Bronchial epithelial cell (primary cell): ENCODE results near the gene NOS3. TPM values are rescaled to one million over a fixed set of nuclear protein-coding genes. Genes with fewer than 3 reads are reported as not detected.

Experiments
- DNase-seq: peaks from one replicate; pipeline ENCODE4 v3.0.0-alpha.2; 2010; ENCODE audit warnings: low read depth
- FAIRE-seq: peaks from 2 replicates; lab custom pipeline; 2011; peaks lifted over from hg19 to GRCh38; lab: Jason Lieb, UNC
- H3K27me3 ChIP-seq: 2 replicates; pipeline ENCODE4 v1.5.1; 2011; ENCODE audit warnings: low read length; ENCODE audit not compliant: control insufficient read depth, insufficient read depth
- H3K36me3 ChIP-seq: 2 replicates; pipeline ENCODE4 v1.5.1; 2011; ENCODE audit warnings: low read length; ENCODE audit not compliant: control insufficient read depth, insufficient read depth
- H3K4me3 ChIP-seq: 2 replicates; pipeline ENCODE4 v1.5.1; 2011; ENCODE audit warnings: mild to moderate bottlenecking, low read depth, low read length, control low read depth
- total RNA-seq: library from RNA; depleted of rRNA; stranded (reverse); fragments of >200 nt; gene quantifications from 2 replicates; pipeline ENCODE4 v1.2.1, GENCODE V29; 2014
- TF ChIP-seq, protein P1 (sequence below): IDR thresholded peaks from 2 replicates; pipeline ENCODE4 v1.5.1; 2011; ENCODE audit warnings: mild to moderate bottlenecking, moderate library complexity, low read length, control low read depth, inconsistent platforms; ENCODE audit not compliant: insufficient read depth, severe bottlenecking

Gene NOS3
- total RNA-seq, 1 donor from 2014 or later = under 0.01 TPM

DNA sequence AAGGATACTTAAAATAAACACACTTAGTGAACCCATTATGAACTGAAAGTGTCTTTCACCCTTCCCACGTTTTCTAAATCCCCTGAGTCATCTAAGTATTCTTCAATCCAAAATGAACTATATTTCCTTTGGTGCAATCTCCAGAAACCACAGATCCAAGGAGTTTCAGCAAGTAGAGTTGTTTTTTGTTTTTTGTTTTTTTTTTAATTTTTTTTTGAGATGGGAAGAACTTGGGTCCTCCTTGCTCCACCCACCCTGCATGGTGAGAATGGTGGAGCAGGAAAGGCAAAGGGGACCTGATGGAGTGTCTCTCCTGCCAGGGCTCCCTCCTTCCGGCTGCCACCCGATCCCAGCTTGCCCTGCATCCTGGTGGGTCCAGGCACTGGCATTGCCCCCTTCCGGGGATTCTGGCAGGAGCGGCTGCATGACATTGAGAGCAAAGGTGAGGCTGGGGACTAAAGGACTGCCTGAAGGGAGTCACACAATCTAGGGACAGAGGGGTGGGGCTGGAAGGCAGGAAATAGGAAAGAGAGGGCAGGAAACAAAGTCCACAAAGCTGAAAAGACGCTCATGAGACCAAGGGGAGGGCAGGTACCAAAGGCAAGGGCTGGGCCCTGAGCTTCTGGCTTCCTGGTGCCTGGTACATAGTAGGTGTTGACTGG, 21.3 kb downstream of the NOS3 start:
- no peak for FAIRE-seq
- no peak for DNase-seq
- TF ChIP-seq, protein P1, sequence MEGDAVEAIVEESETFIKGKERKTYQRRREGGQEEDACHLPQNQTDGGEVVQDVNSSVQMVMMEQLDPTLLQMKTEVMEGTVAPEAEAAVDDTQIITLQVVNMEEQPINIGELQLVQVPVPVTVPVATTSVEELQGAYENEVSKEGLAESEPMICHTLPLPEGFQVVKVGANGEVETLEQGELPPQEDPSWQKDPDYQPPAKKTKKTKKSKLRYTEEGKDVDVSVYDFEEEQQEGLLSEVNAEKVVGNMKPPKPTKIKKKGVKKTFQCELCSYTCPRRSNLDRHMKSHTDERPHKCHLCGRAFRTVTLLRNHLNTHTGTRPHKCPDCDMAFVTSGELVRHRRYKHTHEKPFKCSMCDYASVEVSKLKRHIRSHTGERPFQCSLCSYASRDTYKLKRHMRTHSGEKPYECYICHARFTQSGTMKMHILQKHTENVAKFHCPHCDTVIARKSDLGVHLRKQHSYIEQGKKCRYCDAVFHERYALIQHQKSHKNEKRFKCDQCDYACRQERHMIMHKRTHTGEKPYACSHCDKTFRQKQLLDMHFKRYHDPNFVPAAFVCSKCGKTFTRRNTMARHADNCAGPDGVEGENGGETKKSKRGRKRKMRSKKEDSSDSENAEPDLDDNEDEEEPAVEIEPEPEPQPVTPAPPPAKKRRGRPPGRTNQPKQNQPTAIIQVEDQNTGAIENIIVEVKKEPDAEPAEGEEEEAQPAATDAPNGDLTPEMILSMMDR = no peak
- H3K27me3 ChIP-seq = peaks cover 9% of the 10 kb centered on the region
- no peak overlapping the region for H3K4me3 ChIP-seq
- H3K36me3 ChIP-seq = no peaks in the 10 kb centered on the region

DNA sequence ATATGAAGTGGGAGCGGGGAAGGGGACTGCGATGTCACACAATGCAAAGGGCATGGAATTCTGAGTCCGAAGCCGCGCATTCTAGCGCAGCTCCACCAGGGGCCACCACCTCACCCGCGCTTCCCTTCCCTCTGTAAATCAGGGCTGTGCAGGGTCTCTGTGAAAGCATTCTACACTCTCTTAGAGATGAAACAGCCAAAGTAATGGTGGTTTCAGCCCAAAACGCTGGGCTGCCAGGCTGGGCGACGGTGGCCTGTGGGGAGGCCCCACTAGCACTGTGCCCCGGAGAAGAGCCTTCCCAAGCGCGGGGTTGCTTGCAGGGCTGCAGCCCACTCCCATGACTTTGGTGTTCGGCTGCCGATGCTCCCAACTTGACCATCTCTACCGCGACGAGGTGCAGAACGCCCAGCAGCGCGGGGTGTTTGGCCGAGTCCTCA, 22.1 kb downstream of the NOS3 start:
- Histone ChIP-seq H3K27me3 (peaks cover 9% of the 10 kb centered on the region), H3K4me3 (no peak overlapping the region), H3K36me3 (no peaks in the 10 kb centered on the region)
- DNase-seq (no peak), FAIRE-seq (no peak)
- TF ChIP-seq, protein P1 = peak; percentile 62

DNA sequence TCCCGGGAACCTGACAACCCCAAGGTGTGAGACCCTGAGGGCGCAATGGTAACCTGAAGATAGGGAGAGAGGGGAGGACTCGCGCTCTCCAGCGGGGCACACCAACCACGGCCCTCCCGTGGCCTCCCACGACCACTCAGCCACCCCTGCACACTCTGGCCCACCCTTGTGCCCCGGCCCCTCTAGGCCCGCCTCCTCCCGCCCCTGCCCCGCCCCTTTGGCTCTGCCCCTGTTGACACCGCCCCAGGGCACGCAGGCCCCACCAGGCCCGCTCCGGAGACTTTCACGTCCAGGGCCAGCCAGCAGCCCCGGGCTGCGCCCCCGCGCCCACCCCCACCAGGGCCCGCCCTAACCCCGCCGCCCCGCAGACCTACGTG, 22.5 kb downstream of the NOS3 start:
- H3K4me3 ChIP-seq = no peak overlapping the region
- TF ChIP-seq, protein P1 = no peak
- no peak for DNase-seq
- FAIRE-seq = no peak
- no peaks in the 10 kb centered on the region for H3K36me3 ChIP-seq
- peaks cover 10% of the 10 kb centered on the region for H3K27me3 ChIP-seq

DNA sequence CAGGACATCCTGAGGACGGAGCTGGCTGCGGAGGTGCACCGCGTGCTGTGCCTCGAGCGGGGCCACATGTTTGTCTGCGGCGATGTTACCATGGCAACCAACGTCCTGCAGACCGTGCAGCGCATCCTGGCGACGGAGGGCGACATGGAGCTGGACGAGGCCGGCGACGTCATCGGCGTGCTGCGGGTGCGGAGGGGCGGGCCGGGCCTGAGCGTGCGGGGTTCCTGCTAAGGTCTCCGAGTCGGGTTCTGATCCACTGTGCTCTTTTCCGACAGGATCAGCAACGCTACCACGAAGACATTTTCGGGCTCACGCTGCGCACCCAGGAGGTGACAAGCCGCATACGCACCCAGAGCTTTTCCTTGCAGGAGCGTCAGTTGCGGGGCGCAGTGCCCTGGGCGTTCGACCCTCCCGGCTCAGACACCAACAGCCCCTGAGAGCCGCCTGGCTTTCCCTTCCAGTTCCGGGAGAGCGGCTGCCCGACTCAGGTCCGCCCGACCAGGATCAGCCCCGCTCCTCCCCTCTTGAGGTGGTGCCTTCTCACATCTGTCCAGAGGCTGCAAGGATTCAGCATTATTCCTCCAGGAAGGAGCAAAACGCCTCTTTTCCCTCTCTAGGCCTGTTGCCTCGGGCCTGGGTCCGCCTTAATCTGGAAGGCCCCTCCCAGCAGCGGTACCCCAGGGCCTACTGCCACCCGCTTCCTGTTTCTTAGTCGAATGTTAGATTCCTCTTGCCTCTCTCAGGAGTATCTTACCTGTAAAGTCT, 23.1 kb downstream of the NOS3 start:
- FAIRE-seq (no peak), DNase-seq (no peak)
- Histone ChIP-seq H3K4me3 (peak overlapping the region; percentile 4), H3K36me3 (no peaks in the 10 kb centered on the region), H3K27me3 (peaks cover 12% of the 10 kb centered on the region)
- TF ChIP-seq, protein P1 = peak; percentile 8

DNA sequence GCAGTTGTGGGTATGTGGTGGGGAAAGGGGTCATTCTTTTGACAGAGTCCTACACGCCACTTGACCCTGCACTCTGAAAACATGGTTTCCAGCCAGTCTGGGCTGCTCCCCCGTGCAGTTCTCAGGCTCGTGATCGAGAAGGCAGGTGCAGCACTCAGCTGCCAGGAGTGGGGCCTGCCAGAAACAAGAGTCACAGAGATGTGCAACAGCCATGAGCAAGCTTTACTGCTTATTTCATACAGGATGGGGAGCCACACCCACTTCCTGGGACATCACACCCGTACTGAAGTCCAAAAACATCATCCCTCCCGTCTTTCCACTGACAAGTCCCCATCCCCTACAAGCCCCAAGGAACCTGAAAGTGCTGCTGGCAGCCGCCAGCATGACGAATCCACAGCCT, 24.1 kb downstream of the NOS3 start:
- no peaks in the 10 kb centered on the region for H3K36me3 ChIP-seq
- DNase-seq = peak; percentile 43
- H3K27me3 ChIP-seq = peaks cover 15% of the 10 kb centered on the region
- TF ChIP-seq, protein P1 = no peak
- no peak for FAIRE-seq
- no peak overlapping the region for H3K4me3 ChIP-seq
